Caco-2 (cell line): ENCODE data around the gene CTIF. TPM values are rescaled to one million over a fixed set of nuclear protein-coding genes. Genes with fewer than 3 reads are reported as not detected.

Experiments used
- BruUV-seq: library from RNA; stranded (reverse); fragments of 400-500 nt; replicated peaks from 2 replicates; lab custom pipeline; 2021; lab: Mats Ljungman, UMichigan
- CTCF ChIA-PET: fragments of 300-600 bp; sonication (Branson Sonifier 250); formaldehyde crosslinking; loops from one replicate; lab custom pipeline; 2022; ENCODE audit warnings: antibody characterized with exemption; lab: Charles Lee
- POLR2A ChIA-PET: fragments of 300-600 bp; sonication (Branson Sonifier 250); formaldehyde crosslinking; loops from one replicate; lab custom pipeline; 2022; ENCODE audit warnings: antibody characterized with exemption; lab: Charles Lee
- DNase-seq, 2 experiments: peaks; one replicate each; pipeline versions ENCODE4 v3.0.0 to v3.0.0-alpha.2; 2020 to 2022
- H3K27me3 ChIP-seq: replicated peaks from 2 replicates; pipeline ENCODE4 v1.6.0; 2011; ENCODE audit warnings: low read length; ENCODE audit not compliant: control insufficient read depth, insufficient read depth
- H3K36me3 ChIP-seq: 2 replicates; pipeline ENCODE4 v1.5.1; 2011; ENCODE audit warnings: low read length; ENCODE audit not compliant: control insufficient read depth, insufficient read depth
- H3K4me1 ChIP-seq: fragments of 250-450 bp; sonication (Bioruptor Pico); 2 replicates; pipeline ENCODE4 v1.5.1; 2020; ENCODE audit warnings: mild to moderate bottlenecking
- H3K4me3 ChIP-seq: 2 replicates; pipeline ENCODE4 v1.5.1; 2011; ENCODE audit warnings: low read depth, mild to moderate bottlenecking, control low read depth, low read length
- H3K9me3 ChIP-seq: fragments of 250-450 bp; sonication (Bioruptor Pico); 2 replicates; pipeline ENCODE4 v1.5.1; 2020; ENCODE audit warnings: mild to moderate bottlenecking, moderate library complexity
- H3K27ac Mint-ChIP-seq: one replicate; pipeline ENCODE4 v1.8.0; 2022; ENCODE audit warnings: mixed read lengths; ENCODE audit not compliant: unreplicated experiment
- H3K27me3 Mint-ChIP-seq: one replicate; pipeline ENCODE4 v1.8.0; 2022; ENCODE audit warnings: mixed read lengths; ENCODE audit not compliant: insufficient read depth, unreplicated experiment
- H3K36me3 Mint-ChIP-seq: one replicate; pipeline ENCODE4 v1.8.0; 2022; ENCODE audit warnings: mild to moderate bottlenecking, mixed read lengths; ENCODE audit not compliant: insufficient read depth, unreplicated experiment
- H3K4me1 Mint-ChIP-seq: one replicate; pipeline ENCODE4 v1.8.0; 2022; ENCODE audit warnings: low read depth, mixed read lengths; ENCODE audit not compliant: unreplicated experiment
- H3K4me3 Mint-ChIP-seq: one replicate; pipeline ENCODE4 v1.8.0; 2022; ENCODE audit warnings: mild to moderate bottlenecking, moderate library complexity, mixed read lengths; ENCODE audit not compliant: unreplicated experiment
- H3K9me3 Mint-ChIP-seq: one replicate; pipeline ENCODE4 v1.8.0; 2022; ENCODE audit warnings: mixed read lengths; ENCODE audit not compliant: unreplicated experiment
- intact Hi-C: fragments of 100-400 bp; cut with micrococcal nuclease; formaldehyde crosslinking; loops from one replicate; pipeline ENCODE4 v1.10.0; 2022; ENCODE audit not compliant: unreplicated experiment
- total RNA-seq: library from RNA; stranded (reverse); gene quantifications from 2 replicates; pipeline ENCODE4 v1.2.3, GENCODE V29; 2022
- TF ChIP-seq, protein P1 (sequence below), 2 experiments: fragments of 200-600 bp in 1 of 2; IDR thresholded peaks; 1 replicate in 1 of 2; 2 replicates in 1 of 2; pipeline versions ENCODE4 v1.5.1 to v1.8.0; 2011 to 2022; ENCODE audit warnings: antibody characterized with exemption in 1 of 2, control low read depth in 1 of 2, inconsistent platforms in 1 of 2, low read depth in 1 of 2, low read length in 1 of 2, mild to moderate bottlenecking in 1 of 2, moderate library complexity in 1 of 2; ENCODE audit not compliant: insufficient read depth in 1 of 2, severe bottlenecking in 1 of 2, unreplicated experiment in 1 of 2

Gene CTIF
- total RNA-seq, 1 experiment from 2014 or later: 19.9 TPM

DNA sequence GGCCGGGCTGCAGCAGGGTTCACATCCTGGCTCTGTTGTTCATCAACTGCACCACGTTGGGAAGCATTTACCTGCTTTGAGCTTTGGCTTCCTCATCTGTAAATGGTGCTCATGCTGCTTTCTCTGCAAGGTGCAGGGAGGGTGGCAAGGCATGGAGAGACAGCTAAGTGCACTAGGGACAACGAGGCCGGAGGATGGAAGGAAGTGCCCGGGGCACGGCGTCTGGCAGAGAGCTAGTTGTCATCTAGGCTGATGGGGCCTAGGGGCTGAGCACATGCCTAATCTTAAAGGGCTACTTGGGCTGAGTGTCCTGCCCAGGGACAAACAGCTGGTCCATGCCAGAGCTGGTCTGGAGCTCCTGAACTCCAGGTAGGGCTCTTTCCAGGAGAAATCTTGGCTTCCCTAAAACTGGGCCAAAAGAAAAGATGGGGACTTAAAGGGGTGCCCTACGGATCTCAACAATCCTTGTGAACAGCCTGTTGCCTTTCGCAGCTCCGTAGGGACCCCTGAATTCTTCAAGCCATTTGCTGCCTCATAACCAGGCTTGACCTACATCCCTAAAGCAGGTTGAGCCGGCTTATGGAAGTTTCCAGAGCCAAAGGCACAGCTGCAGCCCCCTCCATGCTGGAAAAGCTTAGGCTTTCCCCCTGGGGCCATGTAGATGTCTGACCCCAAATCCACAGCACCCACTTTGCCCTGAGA lies 281.1 kb downstream of the CTIF start:
- ChIA-PET CTCF (no interaction called here), POLR2A (no interaction called here)
- no peaks in the 10 kb centered on the region for H3K27me3 ChIP-seq
- Mint-ChIP-seq H3K36me3 (peaks cover 14% of the 10 kb centered on the region), H3K4me1 (no peaks in the 10 kb centered on the region), H3K4me3 (no peak overlapping the region), H3K9me3 (no peaks in the 10 kb centered on the region), H3K27ac (no peak overlapping the region), H3K27me3 (no peaks in the 10 kb centered on the region)
- intact Hi-C loops: no loop called here
- H3K4me3 ChIP-seq: no peak overlapping the region
- H3K36me3 ChIP-seq: no peaks in the 10 kb centered on the region
- no TSS peak for BruUV-seq
- H3K4me1 ChIP-seq: no peaks in the 10 kb centered on the region
- no peak for DNase-seq
- no peaks in the 10 kb centered on the region for H3K9me3 ChIP-seq
- TF ChIP-seq, protein P1, sequence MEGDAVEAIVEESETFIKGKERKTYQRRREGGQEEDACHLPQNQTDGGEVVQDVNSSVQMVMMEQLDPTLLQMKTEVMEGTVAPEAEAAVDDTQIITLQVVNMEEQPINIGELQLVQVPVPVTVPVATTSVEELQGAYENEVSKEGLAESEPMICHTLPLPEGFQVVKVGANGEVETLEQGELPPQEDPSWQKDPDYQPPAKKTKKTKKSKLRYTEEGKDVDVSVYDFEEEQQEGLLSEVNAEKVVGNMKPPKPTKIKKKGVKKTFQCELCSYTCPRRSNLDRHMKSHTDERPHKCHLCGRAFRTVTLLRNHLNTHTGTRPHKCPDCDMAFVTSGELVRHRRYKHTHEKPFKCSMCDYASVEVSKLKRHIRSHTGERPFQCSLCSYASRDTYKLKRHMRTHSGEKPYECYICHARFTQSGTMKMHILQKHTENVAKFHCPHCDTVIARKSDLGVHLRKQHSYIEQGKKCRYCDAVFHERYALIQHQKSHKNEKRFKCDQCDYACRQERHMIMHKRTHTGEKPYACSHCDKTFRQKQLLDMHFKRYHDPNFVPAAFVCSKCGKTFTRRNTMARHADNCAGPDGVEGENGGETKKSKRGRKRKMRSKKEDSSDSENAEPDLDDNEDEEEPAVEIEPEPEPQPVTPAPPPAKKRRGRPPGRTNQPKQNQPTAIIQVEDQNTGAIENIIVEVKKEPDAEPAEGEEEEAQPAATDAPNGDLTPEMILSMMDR (IDR thresholded peaks at IDR 0.05; ENCODE audit: insufficient read depth in 1 of 2, low read depth in 1 of 2, low read length in 1 of 2, severe bottlenecking in 1 of 2, unreplicated experiment in 1 of 2): no peak

DNA sequence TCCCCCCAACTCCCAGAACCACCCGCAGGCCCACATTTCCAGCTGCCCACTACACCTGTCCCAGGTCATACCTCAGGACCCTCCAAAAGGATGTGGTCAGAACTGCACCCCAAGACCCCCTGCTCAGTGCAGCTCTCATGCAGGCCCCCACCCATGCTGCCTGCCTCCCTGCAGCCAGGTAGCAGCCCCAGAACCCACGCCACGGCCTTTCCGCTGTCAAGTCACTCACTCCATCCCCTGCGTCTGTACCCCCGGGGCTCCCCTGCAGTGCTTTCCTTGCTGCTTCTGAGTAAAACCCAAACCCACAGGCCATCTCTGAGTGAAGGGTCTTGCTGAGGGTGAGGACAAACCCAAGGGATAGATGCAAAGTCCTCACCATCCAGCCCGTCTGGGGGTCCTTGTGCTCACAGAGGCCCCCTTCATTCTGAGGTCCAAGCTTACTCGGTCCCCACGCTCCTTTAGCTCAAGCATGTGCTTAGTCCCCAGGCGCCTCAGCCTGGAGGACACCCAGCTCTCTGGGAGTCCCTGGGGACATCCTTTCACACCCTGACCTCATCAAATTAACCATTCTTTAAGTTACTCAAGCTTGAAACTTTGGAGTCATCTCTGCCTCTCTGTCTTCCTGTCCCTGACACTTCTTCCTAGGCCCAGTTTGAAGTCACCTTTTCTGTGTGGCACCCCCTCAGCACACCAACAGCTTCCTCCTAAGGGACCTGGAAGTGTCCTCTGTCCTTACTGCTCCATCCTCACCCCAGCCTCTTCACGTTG lies 281.8 kb downstream of the CTIF start:
- Mint-ChIP-seq H3K27me3 (no peaks in the 10 kb centered on the region), H3K27ac (no peak overlapping the region), H3K9me3 (no peaks in the 10 kb centered on the region), H3K36me3 (peaks cover 14% of the 10 kb centered on the region), H3K4me3 (no peak overlapping the region), H3K4me1 (no peaks in the 10 kb centered on the region)
- ChIA-PET POLR2A (no interaction called here), CTCF (no interaction called here)
- H3K27me3 ChIP-seq: no peaks in the 10 kb centered on the region
- intact Hi-C loops: no loop called here
- H3K4me1 ChIP-seq: no peaks in the 10 kb centered on the region
- no peak for DNase-seq
- no peaks in the 10 kb centered on the region for H3K36me3 ChIP-seq
- BruUV-seq: no TSS peak
- no peaks in the 10 kb centered on the region for H3K9me3 ChIP-seq
- no peak overlapping the region for H3K4me3 ChIP-seq
- TF ChIP-seq, protein P1 (IDR thresholded peaks at IDR 0.05; ENCODE audit: insufficient read depth in 1 of 2, low read depth in 1 of 2, low read length in 1 of 2, severe bottlenecking in 1 of 2, unreplicated experiment in 1 of 2): no peak

- ChIA-PET CTCF (no interaction called here), POLR2A (no interaction called here)
- DNase-seq: no peak
- H3K27me3 Mint-ChIP-seq: no peaks in the 10 kb centered on the region
- no peaks in the 10 kb centered on the region for H3K9me3 Mint-ChIP-seq
- TF ChIP-seq, protein P1 (IDR thresholded peaks at IDR 0.05; ENCODE audit: insufficient read depth in 1 of 2, low read depth in 1 of 2, low read length in 1 of 2, severe bottlenecking in 1 of 2, unreplicated experiment in 1 of 2): no peak
- peaks cover 14% of the 10 kb centered on the region for H3K36me3 Mint-ChIP-seq
- H3K27ac Mint-ChIP-seq: no peak overlapping the region
- H3K4me1 ChIP-seq: no peaks in the 10 kb centered on the region
- H3K4me3 ChIP-seq: no peak overlapping the region
- peaks cover 2% of the 10 kb centered on the region for H3K4me1 Mint-ChIP-seq
- no peaks in the 10 kb centered on the region for H3K27me3 ChIP-seq
- H3K4me3 Mint-ChIP-seq: no peak overlapping the region
- no TSS peak for BruUV-seq
- H3K36me3 ChIP-seq: no peaks in the 10 kb centered on the region
- H3K9me3 ChIP-seq: no peaks in the 10 kb centered on the region
- intact Hi-C loops: no loop called here
Observed at GRCh38 chr18:48821251-48821590, 282.4 kb downstream of the CTIF start.
